ENCODE measurements around the gene FGF13. TPM values are rescaled to one million over a fixed set of nuclear protein-coding genes. Genes with fewer than 3 reads are reported as not detected.

Gene FGF13
- total and polyA plus RNA-seq, 2 of the 4 experiments (the other 2 are of a cell fraction) = 0.18 TPM; not detected in 1

- Histone ChIP-seq H4K8ac (ENCODE audit: low read depth in 2 of 2, low read length in 2 of 2) (no peak overlapping the region), H2BK15ac (ENCODE audit: low read depth, low read length) (no peak overlapping the region), H3K9me1 (ENCODE audit: insufficient read depth, low read length) (no peaks in the 10 kb centered on the region), H2AFZ (replicated peaks; ENCODE audit: low read length, poor library complexity) (no peak overlapping the region), H3K27me3 (ENCODE audit: control insufficient read depth, insufficient read depth, low read length) (no peaks in the 10 kb centered on the region), H3K4me1 (ENCODE audit: control insufficient read depth, insufficient read depth, low read length) (no peaks in the 10 kb centered on the region), H4K5ac (ENCODE audit: low read depth, low read length) (no peak overlapping the region), H2AK5ac (ENCODE audit: low read depth, low read length) (no peak overlapping the region), H3K36me3 (ENCODE audit: control insufficient read depth, insufficient read depth, low read length) (no peaks in the 10 kb centered on the region), H2BK5ac (ENCODE audit: low read depth, low read length, poor library complexity, severe bottlenecking) (no peak overlapping the region), H4K91ac (ENCODE audit: insufficient read depth, low read depth, low read length) (no peak overlapping the region), H3K4me2 (ENCODE audit: low read depth, low read length) (no peak overlapping the region), H2AK9ac (replicated peaks; ENCODE audit: low read depth, low read length, poor library complexity) (no peak overlapping the region), H3K4ac (ENCODE audit: low read depth, low read length) (no peak overlapping the region), H3K4me3 (ENCODE audit: insufficient read depth, low read depth, low read length) (no peak overlapping the region), H2BK120ac (ENCODE audit: low read depth, low read length) (no peak overlapping the region), H3K27ac (ENCODE audit: insufficient read depth, low read length) (no peak overlapping the region), H4K20me1 (ENCODE audit: insufficient read depth, low read length) (no peaks in the 10 kb centered on the region), H3K18ac (ENCODE audit: low read depth, low read length) (no peak overlapping the region), H3K56ac (ENCODE audit: extremely low read depth, insufficient read depth, low read length) (no peak overlapping the region), H3K79me1 (ENCODE audit: low read depth in 1 of 2, low read length in 2 of 2) (no peaks in the 10 kb centered on the region), H2BK20ac (ENCODE audit: low read depth, low read length) (no peak overlapping the region), H3K9ac (ENCODE audit: low read depth, low read length) (no peak overlapping the region), H3K23ac (ENCODE audit: low read depth, low read length) (no peak overlapping the region), H3K9me3 (ENCODE audit: control insufficient read depth, insufficient read depth, low read length) (no peaks in the 10 kb centered on the region), H3K14ac (replicated peaks; ENCODE audit: low read depth, low read length) (no peak overlapping the region)
- BruUV-seq (replicated peaks) = no TSS peak
- CTCF ChIA-PET = no interaction called here
- ATAC-seq (ENCODE audit: low read depth) = no peak
- intact Hi-C loops (cut with micrococcal nuclease) (no loop called here), in situ Hi-C loops (cut with MboI; ENCODE audit: low sequenced_read_pairs) (no loop called here), dilution Hi-C loops (cut with HindIII; ENCODE audit: low sequenced_read_pairs, unreplicated experiment) (no loop called here)
- no CpG with 5 or more reads among the region's 2 CpGs for WGBS, 2 experiments (ENCODE audit: extremely low coverage in 2 of 2, insufficient read length in 1 of 2)
- POLR2A ChIA-PET (ENCODE audit: unreplicated experiment) = no interaction called here
- TF ChIP-seq FOS (IDR thresholded peaks at IDR 0.05; ENCODE audit: low read depth, low read length) (no peak), CTCF (conservative IDR thresholded peaks at IDR 0.05; ENCODE audit: low read depth, low read length) (no peak), MAZ (IDR thresholded peaks at IDR 0.05; ENCODE audit: borderline replicate concordance, low read depth, low read length) (no peak), ELK1 (IDR thresholded peaks at IDR 0.05; ENCODE audit: borderline replicate concordance, low read depth, low read length) (no peak), RFX5 (IDR thresholded peaks at IDR 0.05; ENCODE audit: low read depth, low read length) (no peak), POLR2A (IDR thresholded peaks at IDR 0.05; ENCODE audit: low read depth, low read length) (no peak), MAFK (IDR thresholded peaks at IDR 0.05; ENCODE audit: low read depth, low read length) (no peak), RCOR1 (IDR thresholded peaks at IDR 0.05; ENCODE audit: insufficient replicate concordance, low read length) (no peak), MXI1 (IDR thresholded peaks at IDR 0.05; ENCODE audit: borderline replicate concordance, low read depth, low read length) (no peak), SMC3 (IDR thresholded peaks at IDR 0.05; ENCODE audit: low read depth, low read length) (no peak), NFE2L2 (IDR thresholded peaks at IDR 0.05; ENCODE audit: low read depth, low read length) (no peak), BHLHE40 (IDR thresholded peaks at IDR 0.05; ENCODE audit: low read depth, low read length) (no peak), RAD21 (IDR thresholded peaks at IDR 0.05; ENCODE audit: low read length) (no peak), USF2 (IDR thresholded peaks at IDR 0.05; ENCODE audit: low read depth, low read length) (no peak), CEBPB (IDR thresholded peaks at IDR 0.05; ENCODE audit: low read depth, low read length) (no peak), CHD1 (IDR thresholded peaks at IDR 0.05; ENCODE audit: low read depth, low read length) (no peak)
- DNase-seq = no peak
Observed at GRCh38 chrX:138669693-138670092, 41.8 kb downstream of the FGF13 start.

All from IMR-90 (cell line).